HepG2 (cell line): ENCODE measurements around the gene RRP12. TPM values are rescaled to one million over a fixed set of nuclear protein-coding genes. Genes with fewer than 3 reads are reported as not detected.
A peak's percentile ranks its signal among the peaks of the same experiment; 100 is the strongest.

Experiments used
- DPF2 ChIP-seq: sonication (generic); formaldehyde crosslinking; IDR thresholded peaks from 2 replicates; pipeline ENCODE4 v1.4.0; 2020; ENCODE audit warnings: mild to moderate bottlenecking, low read depth, missing genetic modification reagents, borderline replicate concordance
- IRF2 ChIP-seq: IDR thresholded peaks from 2 replicates; pipeline ENCODE4 v1.6.1; 2018; ENCODE audit warnings: missing genetic modification reagents, missing compliant biosample characterization
- MTA3 ChIP-seq: sonication (generic); formaldehyde crosslinking; IDR thresholded peaks from 2 replicates; pipeline ENCODE4 v1.4.0; 2020; ENCODE audit warnings: missing genetic modification reagents
- PLRG1 ChIP-seq: fragments of 450-650 bp; conservative IDR thresholded peaks from 2 replicates; pipeline ENCODE4 v1.6.1; 2016
- POLR2G ChIP-seq: fragments of 200-400 bp; formaldehyde crosslinking; IDR thresholded peaks from 2 replicates; pipeline ENCODE4 v1.6.1; 2018; ENCODE audit warnings: mild to moderate bottlenecking, low read depth, low read length, moderate library complexity
- SAP130 ChIP-seq: IDR thresholded peaks from 2 replicates; pipeline ENCODE4 v1.6.1; 2016; ENCODE audit warnings: low read depth
- SP1 ChIP-seq, 2 experiments: fragments of 450-650 bp in 1 of 2; sonication (generic) in 1 of 2; formaldehyde crosslinking in 1 of 2; IDR thresholded peaks; 2 replicates each; pipeline versions ENCODE4 v1.4.0 to v1.6.1; 2016 to 2020; ENCODE audit warnings: missing genetic modification reagents in 1 of 2
- ZFP82 ChIP-seq: sonication (generic); formaldehyde crosslinking; IDR thresholded peaks from 2 replicates; pipeline ENCODE4 v1.5.1; 2020; ENCODE audit warnings: mild to moderate bottlenecking, missing genetic modification reagents, borderline replicate concordance
- ZNF556 ChIP-seq: sonication (generic); formaldehyde crosslinking; IDR thresholded peaks from 2 replicates; pipeline ENCODE4 v1.4.0; 2020; ENCODE audit warnings: mild to moderate bottlenecking, missing genetic modification reagents, borderline replicate concordance
- ZNF660 ChIP-seq: sonication (generic); formaldehyde crosslinking; IDR thresholded peaks from 2 replicates; pipeline ENCODE4 v1.5.1; 2020; ENCODE audit warnings: mild to moderate bottlenecking, low read depth, missing genetic modification reagents, borderline replicate concordance
- ZNF747 ChIP-seq: sonication (generic); formaldehyde crosslinking; IDR thresholded peaks from 2 replicates; pipeline ENCODE4 v1.8.1; 2023; ENCODE audit warnings: missing genetic modification reagents, mild to moderate bottlenecking, borderline replicate concordance
- ZNF780A ChIP-seq: sonication (generic); formaldehyde crosslinking; IDR thresholded peaks from 2 replicates; pipeline ENCODE4 v1.8.0; 2022; ENCODE audit warnings: mild to moderate bottlenecking, missing genetic modification reagents, moderate library complexity
- ZSCAN12 ChIP-seq: sonication (generic); formaldehyde crosslinking; IDR thresholded peaks from 2 replicates; pipeline ENCODE4 v1.9.0; 2021; ENCODE audit warnings: mild to moderate bottlenecking, missing genetic modification reagents
- polyA plus RNA-seq, 8 experiments: library from polyadenylated mRNA; depleted of rRNA in 3 of 8; stranded (reverse) in 7 of 8; unstranded in 1 of 8; fragments of >200 nt; fragmentation: Illumina TruSeq in 4 of 8; extraction: Trizol in 4 of 8; gene quantifications; 2 replicates each; pipeline versions ENCODE4 v1.2.1 to v1.2.3, GENCODE V29; 2011 to 2016; ENCODE audit warnings: low read depth in 4 of 8, missing spikeins in 1 of 8, mixed read lengths in 1 of 8; ENCODE audit not compliant: insufficient read depth in 1 of 8
- total RNA-seq, 5 experiments: library from RNA; depleted of rRNA; stranded (reverse); fragments of >200 nt; fragmentation: Illumina TruSeq; extraction: Trizol; gene quantifications; 2 replicates each; pipeline ENCODE4 v1.2.3, GENCODE V29; 2016; ENCODE audit warnings: low read depth in 1 of 5
- TF ChIP-seq, protein P1 (sequence below): sonication (generic); formaldehyde crosslinking; IDR thresholded peaks from 2 replicates; pipeline ENCODE4 v1.4.0; 2020; ENCODE audit warnings: mild to moderate bottlenecking, missing genetic modification reagents, borderline replicate concordance
- TF ChIP-seq, protein P2 (sequence below): sonication (generic); formaldehyde crosslinking; conservative IDR thresholded peaks from 2 replicates; pipeline ENCODE4 v1.4.0; 2020; ENCODE audit warnings: missing genetic modification reagents
- TF ChIP-seq, protein P3 (sequence below): sonication (generic); formaldehyde crosslinking; IDR thresholded peaks from 2 replicates; pipeline ENCODE4 v1.4.0; 2020; ENCODE audit warnings: missing genetic modification reagents
- TF ChIP-seq, protein P4 (sequence below): sonication (generic); formaldehyde crosslinking; IDR thresholded peaks from 2 replicates; pipeline ENCODE4 v1.9.0; 2021; ENCODE audit warnings: missing genetic modification reagents, mild to moderate bottlenecking, borderline replicate concordance
- TF ChIP-seq, protein P5 (sequence below): sonication (generic); formaldehyde crosslinking; IDR thresholded peaks from 2 replicates; pipeline ENCODE4 v1.8.0; 2022; ENCODE audit warnings: missing genetic modification reagents, low read depth, mild to moderate bottlenecking, borderline replicate concordance

The RRP12 gene
- total and polyA plus RNA-seq, 2 of the 13 experiments (the other 11 are each of a cell fraction or from before 2014, with no cell fraction given): 13.2 to 39.4 TPM

DNA sequence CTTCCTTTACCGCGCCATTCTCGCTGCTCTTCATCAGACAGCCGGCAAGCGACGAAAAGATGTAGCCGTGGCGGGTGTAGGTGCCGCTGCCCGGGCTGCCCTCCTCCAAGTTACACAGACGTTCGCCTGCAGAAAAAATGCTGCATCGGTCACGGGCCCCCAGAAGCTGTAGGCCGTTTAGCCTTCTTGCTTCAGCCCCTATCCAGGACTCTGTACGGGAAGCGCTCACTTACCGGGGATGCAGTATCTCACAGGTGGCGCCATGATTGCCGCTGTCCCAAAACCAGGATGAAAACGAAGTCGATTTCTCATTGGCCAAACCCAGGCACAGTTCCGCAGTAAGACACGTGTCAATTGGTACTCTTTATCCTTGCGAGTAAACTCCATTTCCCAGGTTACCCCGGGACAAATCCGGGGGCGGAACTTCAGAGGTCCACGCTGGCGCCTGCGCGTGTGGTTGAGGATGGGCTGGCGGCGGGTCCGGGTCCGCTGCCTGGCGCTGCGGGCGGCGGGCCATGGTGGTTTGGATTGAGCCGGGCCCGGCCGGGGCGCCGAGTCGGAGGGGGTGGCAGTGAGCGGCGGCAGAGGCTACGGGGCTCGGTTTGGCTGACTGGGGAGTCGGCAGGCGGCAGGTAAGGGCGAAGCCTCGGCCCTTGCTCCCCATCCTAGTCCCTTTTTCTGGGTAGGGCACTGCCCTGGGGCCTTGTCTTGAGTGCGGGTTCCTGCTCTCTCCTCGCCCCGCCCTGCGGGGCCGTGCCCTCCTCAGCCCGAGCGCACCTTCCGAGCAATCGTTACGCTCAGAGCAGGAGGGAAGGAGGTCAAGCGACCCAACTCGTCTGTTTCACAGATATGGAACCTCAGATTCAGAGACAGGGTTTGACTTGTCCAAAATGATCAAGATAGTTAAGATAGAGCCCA lies 44.8 kb upstream of the RRP12 start, which contains the start of the genes EXOSC1 and ZDHHC16 (continued):
- TF ChIP-seq, protein P1, sequence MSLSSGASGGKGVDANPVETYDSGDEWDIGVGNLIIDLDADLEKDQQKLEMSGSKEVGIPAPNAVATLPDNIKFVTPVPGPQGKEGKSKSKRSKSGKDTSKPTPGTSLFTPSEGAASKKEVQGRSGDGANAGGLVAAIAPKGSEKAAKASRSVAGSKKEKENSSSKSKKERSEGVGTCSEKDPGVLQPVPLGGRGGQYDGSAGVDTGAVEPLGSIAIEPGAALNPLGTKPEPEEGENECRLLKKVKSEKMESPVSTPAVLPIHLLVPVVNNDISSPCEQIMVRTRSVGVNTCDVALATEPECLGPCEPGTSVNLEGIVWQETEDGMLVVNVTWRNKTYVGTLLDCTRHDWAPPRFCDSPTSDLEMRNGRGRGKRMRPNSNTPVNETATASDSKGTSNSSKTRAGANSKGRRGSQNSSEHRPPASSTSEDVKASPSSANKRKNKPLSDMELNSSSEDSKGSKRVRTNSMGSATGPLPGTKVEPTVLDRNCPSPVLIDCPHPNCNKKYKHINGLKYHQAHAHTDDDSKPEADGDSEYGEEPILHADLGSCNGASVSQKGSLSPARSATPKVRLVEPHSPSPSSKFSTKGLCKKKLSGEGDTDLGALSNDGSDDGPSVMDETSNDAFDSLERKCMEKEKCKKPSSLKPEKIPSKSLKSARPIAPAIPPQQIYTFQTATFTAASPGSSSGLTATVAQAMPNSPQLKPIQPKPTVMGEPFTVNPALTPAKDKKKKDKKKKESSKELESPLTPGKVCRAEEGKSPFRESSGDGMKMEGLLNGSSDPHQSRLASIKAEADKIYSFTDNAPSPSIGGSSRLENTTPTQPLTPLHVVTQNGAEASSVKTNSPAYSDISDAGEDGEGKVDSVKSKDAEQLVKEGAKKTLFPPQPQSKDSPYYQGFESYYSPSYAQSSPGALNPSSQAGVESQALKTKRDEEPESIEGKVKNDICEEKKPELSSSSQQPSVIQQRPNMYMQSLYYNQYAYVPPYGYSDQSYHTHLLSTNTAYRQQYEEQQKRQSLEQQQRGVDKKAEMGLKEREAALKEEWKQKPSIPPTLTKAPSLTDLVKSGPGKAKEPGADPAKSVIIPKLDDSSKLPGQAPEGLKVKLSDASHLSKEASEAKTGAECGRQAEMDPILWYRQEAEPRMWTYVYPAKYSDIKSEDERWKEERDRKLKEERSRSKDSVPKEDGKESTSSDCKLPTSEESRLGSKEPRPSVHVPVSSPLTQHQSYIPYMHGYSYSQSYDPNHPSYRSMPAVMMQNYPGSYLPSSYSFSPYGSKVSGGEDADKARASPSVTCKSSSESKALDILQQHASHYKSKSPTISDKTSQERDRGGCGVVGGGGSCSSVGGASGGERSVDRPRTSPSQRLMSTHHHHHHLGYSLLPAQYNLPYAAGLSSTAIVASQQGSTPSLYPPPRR (CRISPR knock-in tag): no peak
- TF ChIP-seq, protein P2, sequence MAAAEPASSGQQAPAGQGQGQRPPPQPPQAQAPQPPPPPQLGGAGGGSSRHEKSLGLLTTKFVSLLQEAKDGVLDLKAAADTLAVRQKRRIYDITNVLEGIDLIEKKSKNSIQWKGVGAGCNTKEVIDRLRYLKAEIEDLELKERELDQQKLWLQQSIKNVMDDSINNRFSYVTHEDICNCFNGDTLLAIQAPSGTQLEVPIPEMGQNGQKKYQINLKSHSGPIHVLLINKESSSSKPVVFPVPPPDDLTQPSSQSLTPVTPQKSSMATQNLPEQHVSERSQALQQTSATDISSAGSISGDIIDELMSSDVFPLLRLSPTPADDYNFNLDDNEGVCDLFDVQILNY (CRISPR knock-in tag): no peak; the same call in 1 of the 2 replicates
- TF ChIP-seq SP1 (IDR thresholded peaks at IDR 0.05) (no peak), SP1 (CRISPR knock-in tag; IDR thresholded peaks at IDR 0.05) (peak; percentile 76), DPF2 (CRISPR knock-in tag) (no peak), ZSCAN12 (CRISPR knock-in tag) (no peak), IRF2 (peak; percentile 87), SAP130 (CRISPR knock-in tag) (peak; percentile 88), PLRG1 (no peak), POLR2G (peak; percentile 91), ZNF747 (peak; percentile 91; the same call in 1 of the 2 replicates), ZFP82 (CRISPR knock-in tag) (no peak), ZNF556 (CRISPR knock-in tag) (no peak; the same call in 1 of the 2 replicates), ZNF660 (CRISPR knock-in tag) (no peak), ZNF780A (CRISPR knock-in tag) (no peak), MTA3 (CRISPR knock-in tag) (no peak)
- TF ChIP-seq, protein P3, sequence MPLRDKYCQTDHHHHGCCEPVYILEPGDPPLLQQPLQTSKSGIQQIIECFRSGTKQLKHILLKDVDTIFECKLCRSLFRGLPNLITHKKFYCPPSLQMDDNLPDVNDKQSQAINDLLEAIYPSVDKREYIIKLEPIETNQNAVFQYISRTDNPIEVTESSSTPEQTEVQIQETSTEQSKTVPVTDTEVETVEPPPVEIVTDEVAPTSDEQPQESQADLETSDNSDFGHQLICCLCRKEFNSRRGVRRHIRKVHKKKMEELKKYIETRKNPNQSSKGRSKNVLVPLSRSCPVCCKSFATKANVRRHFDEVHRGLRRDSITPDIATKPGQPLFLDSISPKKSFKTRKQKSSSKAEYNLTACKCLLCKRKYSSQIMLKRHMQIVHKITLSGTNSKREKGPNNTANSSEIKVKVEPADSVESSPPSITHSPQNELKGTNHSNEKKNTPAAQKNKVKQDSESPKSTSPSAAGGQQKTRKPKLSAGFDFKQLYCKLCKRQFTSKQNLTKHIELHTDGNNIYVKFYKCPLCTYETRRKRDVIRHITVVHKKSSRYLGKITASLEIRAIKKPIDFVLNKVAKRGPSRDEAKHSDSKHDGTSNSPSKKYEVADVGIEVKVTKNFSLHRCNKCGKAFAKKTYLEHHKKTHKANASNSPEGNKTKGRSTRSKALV: no peak
- TF ChIP-seq, protein P4, sequence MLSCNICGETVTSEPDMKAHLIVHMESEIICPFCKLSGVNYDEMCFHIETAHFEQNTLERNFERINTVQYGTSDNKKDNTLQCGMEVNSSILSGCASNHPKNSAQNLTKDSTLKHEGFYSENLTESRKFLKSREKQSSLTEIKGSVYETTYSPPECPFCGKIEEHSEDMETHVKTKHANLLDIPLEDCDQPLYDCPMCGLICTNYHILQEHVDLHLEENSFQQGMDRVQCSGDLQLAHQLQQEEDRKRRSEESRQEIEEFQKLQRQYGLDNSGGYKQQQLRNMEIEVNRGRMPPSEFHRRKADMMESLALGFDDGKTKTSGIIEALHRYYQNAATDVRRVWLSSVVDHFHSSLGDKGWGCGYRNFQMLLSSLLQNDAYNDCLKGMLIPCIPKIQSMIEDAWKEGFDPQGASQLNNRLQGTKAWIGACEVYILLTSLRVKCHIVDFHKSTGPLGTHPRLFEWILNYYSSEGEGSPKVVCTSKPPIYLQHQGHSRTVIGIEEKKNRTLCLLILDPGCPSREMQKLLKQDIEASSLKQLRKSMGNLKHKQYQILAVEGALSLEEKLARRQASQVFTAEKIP (CRISPR knock-in tag): no peak
- TF ChIP-seq, protein P5, sequence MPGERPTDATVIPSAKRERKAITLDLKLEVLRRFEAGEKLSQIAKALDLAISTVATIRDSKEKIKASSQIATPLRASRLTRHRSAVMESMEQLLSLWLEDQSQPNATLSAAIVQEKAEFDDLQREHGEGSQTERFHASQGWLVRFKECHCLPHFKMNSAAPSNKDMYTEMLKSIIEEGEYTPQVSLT (CRISPR knock-in tag): no peak
